SK-N-SH (cell line): ENCODE data around the gene FAM177B. TPM values are rescaled to one million over a fixed set of nuclear protein-coding genes. Genes with fewer than 3 reads are reported as not detected.

Source experiments
- CTCF ChIA-PET: fragments of 300-600, 350-600 bp; formaldehyde crosslinking; extraction: SDS; loops from one replicate; lab custom pipeline; 2021; lab: Yijun Ruan, JAX
- POLR2A ChIA-PET: fragments of 350-600 bp; sonication (Branson Sonifier 250); formaldehyde crosslinking; extraction: SDS; loops from one replicate; lab custom pipeline; 2020; ENCODE audit warnings: antibody characterized with exemption, inconsistent platforms; lab: Yijun Ruan, JAX
- DNase-seq: peaks from one replicate; pipeline ENCODE4 v3.0.0; 2012
- H2AFZ ChIP-seq: fragments of 200-600 bp; sonication (generic); 2 replicates; pipeline ENCODE4 v1.8.1; 2016; ENCODE audit warnings: antibody characterized with exemption, mild to moderate bottlenecking, low read depth
- H3F3A ChIP-seq: fragments of 200-600 bp; sonication (generic); replicated peaks from 2 replicates; pipeline ENCODE3; 2016; ENCODE audit warnings: antibody characterized with exemption, mild to moderate bottlenecking; ENCODE audit not compliant: insufficient read depth
- H3K27ac ChIP-seq, 2 experiments: fragments of 200-500 bp in 1 of 2; fragments of 200-600 bp in 1 of 2; sonication (Bioruptor generic) in 1 of 2; sonication (generic), shearing (Covaris generic) in 1 of 2; 2 replicates each; pipeline versions ENCODE4 v1.5.1 to v1.6.1; 2014 to 2016; ENCODE audit warnings: low read depth in 2 of 2, inconsistent platforms in 1 of 2, low read length in 1 of 2, mild to moderate bottlenecking in 1 of 2, mixed read lengths in 1 of 2
- H3K27me3 ChIP-seq: fragments of 200-600 bp; sonication (generic), shearing (Covaris generic); 2 replicates; pipeline ENCODE4 v1.6.1; 2016; ENCODE audit warnings: mixed run types; ENCODE audit not compliant: insufficient read depth
- H3K36me3 ChIP-seq, 2 experiments: fragments of 200-500 bp in 1 of 2; fragments of 200-600 bp in 1 of 2; sonication (Bioruptor generic) in 1 of 2; sonication (generic) in 1 of 2; replicated peaks in 1 of 2; 2 replicates each; pipeline versions ENCODE3 to v1.5.1; 2014 to 2016; ENCODE audit warnings: low read length in 1 of 2, mild to moderate bottlenecking in 1 of 2; ENCODE audit not compliant: insufficient read depth in 2 of 2, control insufficient read depth in 1 of 2
- H3K4me1 ChIP-seq, 2 experiments: fragments of 200-500 bp in 1 of 2; fragments of 200-600 bp in 1 of 2; sonication (Bioruptor generic) in 1 of 2; sonication (generic), shearing (Covaris generic) in 1 of 2; 2 replicates each; pipeline versions ENCODE4 v1.5.1 to v1.6.1; 2014 to 2016; ENCODE audit warnings: low read depth in 1 of 2, low read length in 1 of 2, mixed run types in 1 of 2; ENCODE audit not compliant: insufficient read depth in 2 of 2, control insufficient read depth in 1 of 2
- H3K4me2 ChIP-seq: fragments of 200-600 bp; sonication (generic), shearing (Covaris generic); 2 replicates; pipeline ENCODE4 v1.6.1; 2017; ENCODE audit warnings: mixed run types
- H3K4me3 ChIP-seq, 2 experiments: fragments of 200-500 bp in 1 of 2; fragments of 200-600 bp in 1 of 2; sonication (Bioruptor generic) in 1 of 2; sonication (generic), shearing (Covaris generic) in 1 of 2; 2 replicates each; pipeline versions ENCODE4 v1.5.1 to v1.8.1; 2014 to 2016; ENCODE audit warnings: low read depth in 2 of 2, inconsistent platforms in 1 of 2, low read length in 1 of 2, mild to moderate bottlenecking in 1 of 2, mixed read lengths in 1 of 2, moderate library complexity in 1 of 2
- H3K79me2 ChIP-seq: fragments of 200-600 bp; sonication (generic); 2 replicates; pipeline ENCODE4 v1.8.1; 2017; ENCODE audit warnings: mild to moderate bottlenecking; ENCODE audit not compliant: insufficient read depth
- H3K9ac ChIP-seq: fragments of 200-600 bp; sonication (generic); 2 replicates; pipeline ENCODE4 v1.6.1; 2017; ENCODE audit warnings: mixed run types
- H3K9me2 ChIP-seq: fragments of 200-600 bp; sonication (generic); 2 replicates; pipeline ENCODE4 v1.6.1; 2017; ENCODE audit warnings: mixed run types
- H3K9me3 ChIP-seq: fragments of 200-600 bp; sonication (generic); 2 replicates; pipeline ENCODE4 v1.6.1; 2017; ENCODE audit warnings: mixed run types, mild to moderate bottlenecking, moderate library complexity
- H4K20me1 ChIP-seq: fragments of 200-600 bp; sonication (generic); 2 replicates; pipeline ENCODE4 v1.6.1; 2017; ENCODE audit warnings: mild to moderate bottlenecking, mixed run types; ENCODE audit not compliant: insufficient read depth
- EZH2phosphoT487 ChIP-seq: fragments of 200-600 bp; sonication (generic); IDR thresholded peaks from 2 replicates; pipeline ENCODE4 v1.6.1; 2017; ENCODE audit warnings: low read depth, mixed run types, mild to moderate bottlenecking, antibody characterized with exemption, moderate library complexity, borderline replicate concordance
- FOSL2 ChIP-seq: IDR thresholded peaks from 2 replicates; pipeline ENCODE4 v1.4.0; 2012; ENCODE audit warnings: low read depth, mild to moderate bottlenecking, moderate library complexity, borderline replicate concordance
- JUND ChIP-seq: IDR thresholded peaks from 2 replicates; pipeline ENCODE4 v1.4.0; 2012
- RAD21 ChIP-seq: IDR thresholded peaks from 2 replicates; pipeline ENCODE4 v1.6.1; 2012; ENCODE audit warnings: mild to moderate bottlenecking, low read length
- REST ChIP-seq: IDR thresholded peaks from 2 replicates; pipeline ENCODE4 v1.6.1; 2012; ENCODE audit warnings: mild to moderate bottlenecking, low read depth, low read length, moderate library complexity
- YY1 ChIP-seq: IDR thresholded peaks from 2 replicates; pipeline ENCODE4 v1.4.0; 2012; ENCODE audit warnings: low read depth, mild to moderate bottlenecking
- WGBS: methylation state at CpG from one replicate; pipeline ENCODE4 v1.1.6; 2017; ENCODE audit warnings: low lambda C conversion rate; 5-methylcytosine and 5-hydroxymethylcytosine counted together
- polyA plus RNA-seq, 3 experiments: library from polyadenylated mRNA; depleted of rRNA; stranded (reverse); fragments of >200 nt; gene quantifications; 2 replicates each; pipeline ENCODE4 v1.2.3, GENCODE V29; 2012

FAM177B gene
- polyA plus RNA-seq, 1 of the 3 experiments (the other 2 are of a cell fraction) = not detected

GRCh38 chr1:222798116-222798515, 61.1 kb downstream of the FAM177B start:
- H3K4me1 ChIP-seq = no peaks in the 10 kb centered on the region
- no peak for DNase-seq
- H3K9me2 ChIP-seq = no peaks in the 10 kb centered on the region
- H3K79me2 ChIP-seq = no peaks in the 10 kb centered on the region
- no peaks in the 10 kb centered on the region for H3K36me3 ChIP-seq
- POLR2A ChIA-PET = no interaction called here
- no peak overlapping the region for H2AFZ ChIP-seq
- H4K20me1 ChIP-seq = no peaks in the 10 kb centered on the region
- no peaks in the 10 kb centered on the region for H3F3A ChIP-seq
- CTCF ChIA-PET = interaction anchor here (0.9 to 1.8 kb wide), 2 partner anchors 12 to 291 kb away, joined by 3 to 7 read pairs; no protein-coding TSS in a partner anchor
- no peak for TF ChIP-seq YY1
- TF ChIP-seq FOSL2 = peak; percentile 64; the same call in 1 of the 2 replicates
- TF ChIP-seq JUND = peak; percentile 46; the same call in 1 of the 2 replicates
- H3K27ac ChIP-seq = no peak overlapping the region
- H3K27me3 ChIP-seq = no peaks in the 10 kb centered on the region
- no peak overlapping the region for H3K4me2 ChIP-seq
- no peak overlapping the region for H3K4me3 ChIP-seq
- no peak overlapping the region for H3K9ac ChIP-seq
- H3K9me3 ChIP-seq = no peaks in the 10 kb centered on the region

GRCh38 chr1:222798975-222799374, 62.0 kb downstream of the FAM177B start:
- no peak overlapping the region for H3K4me2 ChIP-seq
- no peaks in the 10 kb centered on the region for H3K36me3 ChIP-seq
- no peaks in the 10 kb centered on the region for H3K79me2 ChIP-seq
- H3K4me3 ChIP-seq = no peak overlapping the region
- POLR2A ChIA-PET = no interaction called here
- DNase-seq = no peak
- no peaks in the 10 kb centered on the region for H3F3A ChIP-seq
- WGBS = 86% methylated on average over 4 of the region's 4 CpGs
- H3K27ac ChIP-seq = no peak overlapping the region
- TF ChIP-seq RAD21 (no peak), JUND (no peak), EZH2phosphoT487 (no peak), REST (no peak)
- TF ChIP-seq, all 33 proteins: peak for 0
- CTCF ChIA-PET = interaction anchor here (0.9 to 1.8 kb wide), 2 partner anchors 282 to 290 kb away, joined by 5 to 7 read pairs; no protein-coding TSS in a partner anchor
- H4K20me1 ChIP-seq = no peaks in the 10 kb centered on the region
- no peak overlapping the region for H3K9ac ChIP-seq
- H2AFZ ChIP-seq = no peak overlapping the region
- no peaks in the 10 kb centered on the region for H3K9me3 ChIP-seq
- H3K27me3 ChIP-seq = no peaks in the 10 kb centered on the region
- no peaks in the 10 kb centered on the region for H3K4me1 ChIP-seq
- no peaks in the 10 kb centered on the region for H3K9me2 ChIP-seq

Other genes with a start within 250 kb of the FAM177B start
- gene HHIPL2, start 189.1 kb upstream of the FAM177B start, polyA plus RNA-seq (2012; rRNA removed) = 0.21 and 0.29 TPM in 2 replicates
- gene TAF1A, start 147.3 kb upstream of the FAM177B start, polyA plus RNA-seq (2012; rRNA removed) = 4.6 and 6.3 TPM in 2 replicates
- 47.0 and 51.4 TPM in 2 replicates for gene MIA3, start 119.1 kb upstream of the FAM177B start, polyA plus RNA-seq (2012; rRNA removed)
- 20.8 and 31.7 TPM in 2 replicates for gene AIDA, start 24.7 kb upstream of the FAM177B start, polyA plus RNA-seq (2012; rRNA removed)
- 3.8 and 4.0 TPM in 2 replicates for gene BROX, start 24.6 kb upstream of the FAM177B start, polyA plus RNA-seq (2012; rRNA removed)
- gene DISP1, start 77.8 kb downstream of the FAM177B start, polyA plus RNA-seq (2012; rRNA removed) = 4.4 and 5.9 TPM in 2 replicates